IgD-negative memory B cell (primary cell): ENCODE measurements around the gene DDX20. TPM values are rescaled to one million over a fixed set of nuclear protein-coding genes. Genes with fewer than 3 reads are reported as not detected.

Experiments used
- H3K27ac Mint-ChIP-seq, 3 donors: one replicate each; pipeline ENCODE4 v1.8.0; 2020 to 2022; ENCODE audit warnings: mild to moderate bottlenecking in 3 of 3, mixed read lengths in 3 of 3, moderate library complexity in 1 of 3
- H3K27me3 Mint-ChIP-seq: one replicate; pipeline ENCODE4 v1.8.0; 2021; ENCODE audit warnings: mixed read lengths
- H3K36me3 Mint-ChIP-seq: one replicate; pipeline ENCODE4 v1.8.0; 2020; ENCODE audit warnings: mild to moderate bottlenecking, mixed read lengths
- H3K4me1 Mint-ChIP-seq, 3 donors: one replicate each; pipeline ENCODE4 v1.8.0; 2020 to 2022; ENCODE audit warnings: mixed read lengths in 3 of 3, mild to moderate bottlenecking in 1 of 3
- H3K4me3 Mint-ChIP-seq, 4 donors: one replicate each; pipeline ENCODE4 v1.8.0; 2020 to 2022; ENCODE audit warnings: mild to moderate bottlenecking in 4 of 4, mixed read lengths in 4 of 4, moderate library complexity in 3 of 4
- H3K9me3 Mint-ChIP-seq, 3 donors: one replicate each; pipeline ENCODE4 v1.8.0; 2020 to 2021; ENCODE audit warnings: mixed read lengths in 3 of 3, mild to moderate bottlenecking in 1 of 3
- polyA plus RNA-seq: library from polyadenylated mRNA; unstranded; fragments of 300-500 nt; fragmentation: Illumina TruSeq; gene quantifications from one replicate; pipeline ENCODE4 v1.2.3, GENCODE V29; 2021

DDX20 gene
- polyA plus RNA-seq, 1 donor from 2014 or later, result 12.2 TPM

DNA sequence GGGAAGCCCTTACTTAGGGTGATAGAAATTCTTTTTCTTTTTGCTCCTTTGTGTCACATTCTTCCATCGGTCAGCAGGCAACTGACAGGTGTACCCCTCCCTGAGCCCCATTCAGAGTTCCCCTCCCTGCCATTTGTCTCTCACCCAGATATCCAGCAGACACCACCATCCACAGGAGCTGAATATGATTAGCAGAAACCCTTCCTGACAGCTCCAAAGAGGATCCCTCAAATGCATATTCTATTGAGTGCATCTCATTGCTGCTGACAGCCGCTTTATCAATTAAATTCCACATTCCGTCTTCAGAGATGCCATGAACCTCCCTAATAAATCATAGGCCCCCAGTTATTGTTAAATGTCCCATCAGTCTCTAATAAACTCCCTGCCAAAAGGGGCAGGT lies 6.1 kb upstream of the DDX20 start:
- Mint-ChIP-seq H3K27me3 (no peaks in the 10 kb centered on the region), H3K4me3 (no peak overlapping the region), H3K36me3 (no peaks in the 10 kb centered on the region), H3K4me1 (peaks cover under 1 to 8% (median 1%) of the 10 kb centered on the region in 3 donors), H3K9me3 (no peaks in the 10 kb centered on the region), H3K27ac (no peak overlapping the region)

DNA sequence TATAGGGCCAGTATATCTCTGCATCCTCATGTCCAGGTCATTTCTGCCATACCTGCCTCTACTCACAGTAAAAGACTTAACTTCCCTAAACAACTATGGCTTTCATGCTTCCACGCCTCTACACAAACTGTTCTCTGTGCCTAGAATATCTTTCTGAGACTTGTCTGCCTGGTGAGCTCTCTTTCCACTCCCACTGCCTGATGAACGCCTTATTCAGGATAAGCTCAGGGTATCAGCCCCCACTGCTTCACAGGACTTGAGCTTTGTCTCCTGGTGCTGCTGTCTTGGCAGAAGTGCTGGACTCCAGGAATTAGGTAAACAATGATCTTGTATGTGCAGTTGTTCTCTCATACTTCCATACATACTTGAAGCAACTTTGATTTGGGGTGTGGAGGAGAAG lies 4.8 kb upstream of the DDX20 start:
- H3K36me3 Mint-ChIP-seq, result no peaks in the 10 kb centered on the region
- H3K4me3 Mint-ChIP-seq, result no peak overlapping the region
- no peaks in the 10 kb centered on the region for H3K27me3 Mint-ChIP-seq
- peaks cover 4 to 12% (median 10%) of the 10 kb centered on the region in 3 donors for H3K4me1 Mint-ChIP-seq
- peak overlapping the region in 2 of 3 donors; percentile 18 to 53 for H3K27ac Mint-ChIP-seq
- H3K9me3 Mint-ChIP-seq, result no peaks in the 10 kb centered on the region

DNA sequence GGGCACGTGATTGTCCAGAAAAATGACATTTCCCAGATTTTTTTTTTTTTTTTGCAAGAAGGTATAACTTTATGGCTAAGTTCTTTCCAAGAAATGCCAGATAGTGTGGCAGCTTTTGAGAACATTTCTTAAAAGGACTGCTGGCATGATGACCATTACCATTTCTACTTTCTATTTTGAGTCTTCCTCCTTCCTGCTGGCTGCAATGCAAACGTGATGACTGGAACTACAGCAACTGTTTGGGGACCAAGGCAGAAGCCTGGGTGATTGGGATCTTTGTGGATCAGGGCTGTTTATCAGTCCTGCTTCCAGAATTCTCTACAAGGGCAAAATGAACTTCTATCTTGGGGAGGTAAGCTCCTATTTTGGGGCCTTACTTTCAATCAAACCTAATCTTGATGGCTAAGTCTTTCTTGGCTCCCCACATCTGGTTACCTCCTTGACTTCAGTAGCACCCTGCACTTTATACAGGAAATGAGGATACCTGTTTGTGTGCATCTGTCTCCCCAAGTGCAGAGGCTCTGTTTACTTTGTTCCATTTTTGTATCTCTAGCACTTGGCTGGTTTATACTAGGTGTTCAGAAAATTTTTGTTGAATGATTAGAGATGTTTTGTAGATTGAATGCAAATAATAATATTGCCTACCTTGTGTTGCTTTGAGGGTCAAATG lies 3.7 kb upstream of the DDX20 start:
- Mint-ChIP-seq H3K4me3 (peak overlapping the region in 1 of 4 donors; percentile 36), H3K4me1 (peaks cover 8 to 19% (median 17%) of the 10 kb centered on the region in 3 donors), H3K36me3 (no peaks in the 10 kb centered on the region), H3K9me3 (no peaks in the 10 kb centered on the region), H3K27ac (peak overlapping the region in 2 of 3 donors; percentile 53 to 71), H3K27me3 (no peaks in the 10 kb centered on the region)

DNA sequence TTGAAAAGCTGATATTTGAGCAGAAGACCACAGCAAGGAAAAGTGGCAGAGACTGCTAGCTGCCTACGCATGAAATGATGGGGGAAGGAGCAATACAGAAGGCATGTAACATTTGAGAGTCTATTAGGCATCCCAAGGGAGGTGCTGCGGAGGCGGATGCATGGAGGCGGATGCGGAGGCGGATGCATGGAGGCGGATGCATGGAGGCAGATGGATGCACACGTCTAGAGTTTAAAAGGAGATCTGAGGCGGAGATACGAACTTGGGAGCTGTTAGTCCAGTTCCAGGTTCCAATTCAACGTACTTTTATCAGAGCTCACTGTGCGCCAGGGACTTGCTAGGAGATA lies 744 bp upstream of the DDX20 start:
- peaks cover 2% of the 10 kb centered on the region for H3K36me3 Mint-ChIP-seq
- no peaks in the 10 kb centered on the region for H3K27me3 Mint-ChIP-seq
- peak overlapping the region; percentile 94 to 100 (median 98) for H3K4me3 Mint-ChIP-seq
- peaks cover 15 to 23% (median 22%) of the 10 kb centered on the region in 3 donors for H3K4me1 Mint-ChIP-seq
- H3K9me3 Mint-ChIP-seq, result no peaks in the 10 kb centered on the region
- peak overlapping the region; percentile 95 to 99 (median 99) for H3K27ac Mint-ChIP-seq

DNA sequence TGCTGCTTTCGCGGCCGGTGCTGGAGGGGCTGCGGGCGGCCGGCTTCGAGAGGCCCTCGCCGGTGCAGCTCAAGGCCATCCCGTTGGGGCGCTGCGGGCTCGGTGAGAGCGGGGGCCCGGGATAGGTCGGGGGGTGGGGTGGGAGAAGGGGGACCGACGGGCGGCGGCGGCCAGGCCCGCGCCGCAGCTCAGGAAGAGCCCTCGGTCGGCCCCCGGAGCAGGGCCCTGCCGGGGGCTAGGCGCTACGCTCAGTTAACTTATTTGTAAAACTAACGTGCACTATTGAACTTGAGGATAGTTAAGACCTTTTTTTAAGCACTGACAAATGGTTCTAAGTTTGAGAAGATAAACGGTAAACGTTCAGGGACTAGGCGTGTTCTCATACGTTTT lies 418 bp downstream of the DDX20 start:
- Mint-ChIP-seq H3K4me3 (peak overlapping the region; percentile 94 to 100 (median 98)), H3K36me3 (peaks cover 4% of the 10 kb centered on the region), H3K4me1 (peaks cover 15 to 23% (median 22%) of the 10 kb centered on the region in 3 donors), H3K27me3 (no peaks in the 10 kb centered on the region), H3K9me3 (no peaks in the 10 kb centered on the region), H3K27ac (peak overlapping the region; percentile 95 to 99 (median 99))

DNA sequence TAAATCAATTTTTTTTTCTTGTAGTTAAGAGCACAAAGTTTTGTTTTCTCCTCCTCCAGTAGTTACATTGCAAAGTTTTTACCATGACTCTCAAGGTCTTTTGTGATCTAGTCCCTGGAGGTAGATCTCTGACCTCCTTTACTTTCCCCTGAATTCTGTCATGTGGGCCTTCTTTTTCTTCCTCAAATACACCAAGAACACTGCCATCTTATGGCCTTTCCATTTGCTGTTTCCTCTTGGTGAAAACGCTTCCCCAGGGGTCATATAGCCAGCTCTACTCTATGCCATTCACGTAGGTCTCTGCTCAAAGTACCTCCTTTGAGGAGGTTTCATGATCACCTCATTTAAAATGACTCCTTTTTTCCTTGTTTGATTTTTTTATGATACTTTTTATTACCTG lies 2.7 kb downstream of the DDX20 start:
- peak overlapping the region in 2 of 4 donors; percentile 34 to 65 for H3K4me3 Mint-ChIP-seq
- H3K9me3 Mint-ChIP-seq, result no peaks in the 10 kb centered on the region
- no peaks in the 10 kb centered on the region for H3K27me3 Mint-ChIP-seq
- peak overlapping the region in 1 of 3 donors; percentile 70 for H3K27ac Mint-ChIP-seq
- peaks cover 15 to 23% (median 22%) of the 10 kb centered on the region in 3 donors for H3K4me1 Mint-ChIP-seq
- peaks cover 6% of the 10 kb centered on the region for H3K36me3 Mint-ChIP-seq

DNA sequence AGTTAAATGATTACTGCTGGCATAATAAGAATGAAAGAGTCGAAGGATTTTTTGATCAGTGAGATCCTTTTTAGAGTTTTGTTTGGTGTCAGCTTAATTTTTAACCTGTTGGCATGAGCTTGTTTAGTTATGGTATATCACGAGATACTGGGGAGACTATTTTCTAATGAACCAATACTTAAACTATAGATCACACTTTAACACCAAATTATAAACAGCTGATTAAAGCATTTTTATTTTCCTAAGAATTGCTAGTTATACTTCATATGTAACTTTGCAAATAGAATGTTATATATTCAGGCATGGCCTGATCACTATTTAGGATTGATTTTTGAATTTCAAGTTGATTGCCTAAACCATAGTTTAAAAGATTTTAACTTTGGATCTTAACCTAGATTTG lies 6.0 kb downstream of the DDX20 start:
- H3K27ac Mint-ChIP-seq, result no peak overlapping the region
- H3K9me3 Mint-ChIP-seq, result no peaks in the 10 kb centered on the region
- H3K4me1 Mint-ChIP-seq, result peaks cover 9 to 12% (median 11%) of the 10 kb centered on the region in 3 donors
- H3K4me3 Mint-ChIP-seq, result peak overlapping the region in 1 of 4 donors; percentile 57
- no peaks in the 10 kb centered on the region for H3K27me3 Mint-ChIP-seq
- H3K36me3 Mint-ChIP-seq, result peaks cover 7% of the 10 kb centered on the region

DNA sequence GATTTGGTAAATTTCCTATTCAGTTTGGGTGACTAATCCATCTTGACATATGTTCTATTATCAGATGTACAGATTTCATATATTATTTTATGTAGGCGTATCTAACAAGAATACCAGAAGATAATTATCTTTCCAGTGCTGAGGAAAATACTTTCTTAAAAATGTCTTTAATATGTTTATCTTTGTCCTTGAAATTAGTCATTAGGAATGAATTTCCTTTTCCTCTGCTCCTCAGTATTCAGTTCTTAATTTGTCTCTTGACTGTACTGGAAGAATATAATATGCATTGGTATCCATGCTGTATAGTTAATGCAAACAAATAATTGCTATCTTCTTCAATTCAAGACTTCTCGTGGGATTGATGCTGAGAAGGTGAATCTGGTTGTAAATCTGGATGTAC lies 6.6 kb downstream of the DDX20 start:
- Mint-ChIP-seq H3K27me3 (no peaks in the 10 kb centered on the region), H3K4me3 (no peak overlapping the region), H3K27ac (peak overlapping the region in 1 of 3 donors; percentile 75), H3K4me1 (peaks cover 5 to 10% (median 10%) of the 10 kb centered on the region in 3 donors), H3K36me3 (peaks cover 7% of the 10 kb centered on the region), H3K9me3 (no peaks in the 10 kb centered on the region)

DNA sequence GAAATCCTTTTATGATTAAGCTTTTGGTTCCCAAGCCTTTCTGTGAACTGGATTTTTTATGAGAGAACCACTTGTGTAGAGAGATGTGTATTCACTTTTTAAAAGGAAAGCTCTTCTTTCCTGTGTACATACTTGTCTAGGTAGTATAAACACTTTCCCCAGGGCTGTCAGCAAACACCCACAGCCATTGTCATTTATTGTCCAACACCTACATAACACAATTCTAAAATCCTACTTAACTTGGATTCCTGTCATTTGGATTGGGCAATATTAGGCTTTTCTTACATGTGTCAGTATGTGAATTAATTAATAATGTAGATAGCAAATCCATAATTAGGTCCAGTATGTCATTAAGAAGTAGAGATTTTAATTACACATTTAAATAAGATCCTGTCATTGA lies 12.3 kb downstream of the DDX20 start:
- Mint-ChIP-seq H3K9me3 (no peaks in the 10 kb centered on the region), H3K27me3 (no peaks in the 10 kb centered on the region), H3K4me1 (peaks cover 2 to 7% (median 4%) of the 10 kb centered on the region in 3 donors), H3K4me3 (no peak overlapping the region), H3K36me3 (peaks cover 1% of the 10 kb centered on the region), H3K27ac (peak overlapping the region in 2 of 3 donors; percentile 20 to 77)

DNA sequence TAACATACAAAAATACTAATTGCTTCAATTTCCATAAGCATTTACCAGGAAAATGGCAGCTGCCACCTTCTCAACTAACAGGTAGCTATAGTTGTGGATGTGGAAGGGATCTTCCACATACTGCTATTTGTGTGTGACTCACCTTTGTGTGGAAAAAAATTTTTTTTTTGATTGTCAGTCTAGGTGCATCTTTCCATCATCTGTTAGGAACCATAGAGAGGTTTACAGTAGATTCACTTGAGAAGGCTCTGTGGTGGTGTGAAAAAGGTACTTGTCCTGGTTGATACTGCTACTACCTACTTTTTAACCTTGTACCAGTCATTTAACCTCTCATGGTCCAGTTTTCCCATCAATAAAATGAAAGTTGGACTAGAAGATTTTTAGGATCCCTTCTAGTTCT lies 12.9 kb downstream of the DDX20 start:
- Mint-ChIP-seq H3K27ac (no peak overlapping the region), H3K36me3 (peaks cover 1% of the 10 kb centered on the region), H3K9me3 (no peaks in the 10 kb centered on the region), H3K27me3 (no peaks in the 10 kb centered on the region), H3K4me1 (peaks cover 2 to 7% (median 4%) of the 10 kb centered on the region in 3 donors), H3K4me3 (no peak overlapping the region)

DNA sequence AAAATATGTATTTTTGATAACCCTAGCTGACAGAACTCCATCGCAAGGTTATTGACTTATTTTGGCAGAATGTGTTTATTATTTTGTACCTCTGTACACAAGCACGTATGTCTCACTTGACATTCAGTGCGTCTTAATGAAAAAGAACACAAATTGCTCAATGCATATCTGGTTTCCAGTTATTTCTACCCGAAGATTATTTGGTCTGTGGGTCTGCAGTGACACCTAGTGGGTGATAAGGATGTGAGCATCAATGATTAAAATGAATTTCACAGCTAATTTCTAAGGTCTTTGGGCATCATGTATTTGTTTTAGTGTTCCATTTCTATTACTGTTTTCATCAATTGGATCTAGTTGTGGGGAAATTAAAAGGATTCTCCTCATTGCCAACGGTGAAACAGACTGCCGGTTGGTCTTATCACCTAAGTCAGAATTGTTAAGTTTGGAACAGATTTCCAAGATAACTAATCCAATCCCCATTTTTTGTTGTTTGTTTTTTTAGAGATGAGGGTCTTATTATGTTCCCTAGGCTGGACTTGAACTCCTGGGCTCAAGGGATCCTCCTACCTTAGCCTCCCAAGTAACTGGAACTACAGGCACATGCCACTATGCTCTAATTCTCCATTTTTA lies 13.9 kb downstream of the DDX20 start:
- H3K27ac Mint-ChIP-seq, result peak overlapping the region in 1 of 3 donors; percentile 32
- no peaks in the 10 kb centered on the region for H3K9me3 Mint-ChIP-seq
- no peak overlapping the region for H3K4me3 Mint-ChIP-seq
- H3K4me1 Mint-ChIP-seq, result peaks cover 2 to 7% (median 4%) of the 10 kb centered on the region in 3 donors
- H3K36me3 Mint-ChIP-seq, result peaks cover 1% of the 10 kb centered on the region
- no peaks in the 10 kb centered on the region for H3K27me3 Mint-ChIP-seq

DNA sequence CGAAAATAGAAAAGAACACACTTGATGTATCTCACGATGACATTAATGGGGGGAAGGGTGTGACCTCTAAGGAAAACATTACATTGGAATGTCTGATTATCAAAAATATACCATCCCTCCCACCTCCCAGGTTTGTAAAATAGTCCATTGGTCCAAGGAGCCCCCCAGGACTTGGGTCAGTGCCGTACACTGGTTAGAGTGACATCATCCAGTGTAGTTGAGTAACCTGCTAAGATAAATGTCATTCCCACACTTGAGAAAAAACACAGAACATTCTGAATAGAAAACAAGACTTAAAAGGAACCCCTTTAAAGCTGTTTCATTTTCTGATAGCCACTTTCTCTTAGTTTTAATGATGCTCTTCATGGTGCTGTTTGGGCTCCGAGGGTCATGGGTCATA lies 15.2 kb downstream of the DDX20 start:
- no peak overlapping the region for H3K4me3 Mint-ChIP-seq
- no peak overlapping the region for H3K27ac Mint-ChIP-seq
- peaks cover 2 to 4% (median 4%) of the 10 kb centered on the region in 3 donors for H3K4me1 Mint-ChIP-seq
- no peaks in the 10 kb centered on the region for H3K36me3 Mint-ChIP-seq
- H3K9me3 Mint-ChIP-seq, result no peaks in the 10 kb centered on the region
- H3K27me3 Mint-ChIP-seq, result no peaks in the 10 kb centered on the region

DNA sequence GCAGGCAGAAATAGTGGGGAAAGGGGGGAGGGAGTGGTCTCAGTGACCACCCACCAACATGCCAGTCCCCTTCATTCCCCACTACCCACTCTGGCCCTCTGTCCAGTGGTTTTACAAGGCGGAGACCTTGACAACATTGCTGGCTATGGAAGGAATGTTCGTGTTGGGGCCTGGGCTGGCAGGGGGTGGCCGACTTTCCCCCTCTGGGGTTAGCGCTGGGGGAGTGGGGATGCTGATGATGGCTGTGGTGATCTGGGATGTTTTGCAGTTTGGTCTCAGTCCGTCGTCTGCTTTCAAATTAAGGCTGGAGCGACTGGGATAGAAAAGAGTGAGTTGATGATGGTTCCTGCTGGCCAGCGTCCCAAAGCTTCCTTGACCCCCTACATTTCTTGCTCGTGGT lies 20.3 kb downstream of the DDX20 start:
- no peak overlapping the region for H3K27ac Mint-ChIP-seq
- peaks cover 4% of the 10 kb centered on the region for H3K27me3 Mint-ChIP-seq
- no peaks in the 10 kb centered on the region for H3K4me1 Mint-ChIP-seq
- peaks cover 4% of the 10 kb centered on the region for H3K36me3 Mint-ChIP-seq
- no peak overlapping the region for H3K4me3 Mint-ChIP-seq
- H3K9me3 Mint-ChIP-seq, result no peaks in the 10 kb centered on the region

DNA sequence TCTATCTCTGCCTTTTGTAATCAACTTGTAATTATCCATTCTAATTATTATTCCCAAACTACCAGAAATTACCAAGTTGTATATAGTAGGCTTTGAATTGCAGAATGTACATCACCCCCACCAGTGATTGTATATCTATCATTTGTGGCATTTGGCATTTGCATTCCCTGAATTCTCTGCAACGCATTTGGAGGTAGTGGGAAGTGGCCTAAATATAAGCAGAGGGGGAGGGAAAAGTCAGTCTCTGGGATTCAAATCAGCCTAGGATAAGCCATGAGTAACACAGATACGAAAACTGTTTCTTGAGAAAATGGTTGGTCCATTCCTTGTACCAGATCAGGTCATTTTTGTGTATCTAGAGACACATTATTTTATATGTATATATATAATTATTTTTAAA lies 20.7 kb downstream of the DDX20 start:
- no peaks in the 10 kb centered on the region for H3K9me3 Mint-ChIP-seq
- H3K27me3 Mint-ChIP-seq, result peaks cover 4% of the 10 kb centered on the region

DNA sequence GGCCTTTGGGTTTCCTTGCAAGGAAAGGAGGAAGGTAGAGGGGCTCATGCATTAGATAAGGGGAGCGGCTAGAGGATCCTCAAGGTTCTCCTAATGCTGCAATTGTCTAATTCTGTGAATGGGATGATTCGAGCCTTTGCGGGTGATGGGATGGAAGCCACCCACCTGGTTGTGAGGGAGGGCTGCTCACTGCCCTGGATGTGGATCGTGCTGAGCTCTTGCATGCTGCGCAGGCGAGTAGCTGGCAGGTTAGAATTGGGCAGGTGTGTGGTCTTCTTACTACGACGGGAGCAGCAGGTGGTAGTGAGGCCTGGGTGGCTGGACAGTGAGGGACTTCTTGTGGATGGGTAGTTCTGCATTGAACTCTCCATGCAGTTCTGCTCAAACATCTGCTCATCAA lies 21.2 kb downstream of the DDX20 start:
- no peaks in the 10 kb centered on the region for H3K9me3 Mint-ChIP-seq
- peaks cover 5% of the 10 kb centered on the region for H3K36me3 Mint-ChIP-seq
- H3K4me1 Mint-ChIP-seq, result no peaks in the 10 kb centered on the region
- H3K27me3 Mint-ChIP-seq, result peaks cover 4% of the 10 kb centered on the region
- H3K27ac Mint-ChIP-seq, result peak overlapping the region in 1 of 3 donors; percentile 76
- H3K4me3 Mint-ChIP-seq, result no peak overlapping the region

More for the DNA sequence above, 20.7 kb downstream of the DDX20 start:
- H3K27ac Mint-ChIP-seq, result no peak overlapping the region
- no peak overlapping the region for H3K4me3 Mint-ChIP-seq
- H3K36me3 Mint-ChIP-seq, result peaks cover 4% of the 10 kb centered on the region
- no peaks in the 10 kb centered on the region for H3K4me1 Mint-ChIP-seq

DNA sequence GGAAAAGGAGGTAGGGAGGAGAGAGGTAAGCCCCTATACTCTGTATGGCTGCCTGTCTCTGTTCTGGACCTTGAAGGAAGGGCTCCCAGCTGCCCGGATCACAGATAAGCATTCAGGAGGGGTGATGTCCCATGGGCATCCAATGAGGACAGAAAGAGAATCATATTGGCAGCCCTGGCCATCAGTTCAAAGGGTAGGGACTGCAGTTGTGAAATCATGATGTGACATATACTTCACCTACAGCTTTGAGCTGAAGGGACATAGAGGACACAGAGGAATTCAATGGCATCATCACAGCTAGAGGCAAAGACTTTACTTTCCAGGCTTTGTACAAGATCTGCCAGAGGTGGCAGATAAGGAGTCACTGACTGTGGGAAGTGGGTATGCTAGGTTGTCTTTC lies 21.6 kb downstream of the DDX20 start:
- Mint-ChIP-seq H3K27me3 (peaks cover 4% of the 10 kb centered on the region), H3K36me3 (peaks cover 5% of the 10 kb centered on the region), H3K27ac (peak overlapping the region in 1 of 3 donors; percentile 76), H3K9me3 (no peaks in the 10 kb centered on the region), H3K4me1 (no peaks in the 10 kb centered on the region), H3K4me3 (no peak overlapping the region)
